ENCODE data around the gene BNIP5.

DNA sequence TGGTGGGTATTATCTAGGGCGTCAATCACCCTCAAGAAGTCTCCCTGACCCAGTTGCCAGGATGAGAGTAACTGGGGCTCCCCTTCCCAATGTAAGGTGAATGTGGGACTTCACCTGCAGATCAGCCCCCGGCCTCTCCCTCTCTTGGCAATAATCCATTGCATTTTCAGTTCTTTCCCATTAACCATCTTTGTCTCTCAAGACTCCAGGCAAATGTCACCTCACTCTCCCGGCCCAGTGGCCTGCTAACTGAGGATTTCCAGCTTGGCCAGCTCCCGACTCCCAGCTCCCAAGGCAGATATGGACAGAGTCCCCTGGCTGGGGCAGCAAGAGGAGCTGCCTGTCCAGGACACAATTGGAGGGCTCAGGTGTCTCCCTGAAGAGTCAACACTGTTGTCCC lies 43.5 kb upstream of the BNIP5 start:
- TF ChIP-seq, protein P1, sequence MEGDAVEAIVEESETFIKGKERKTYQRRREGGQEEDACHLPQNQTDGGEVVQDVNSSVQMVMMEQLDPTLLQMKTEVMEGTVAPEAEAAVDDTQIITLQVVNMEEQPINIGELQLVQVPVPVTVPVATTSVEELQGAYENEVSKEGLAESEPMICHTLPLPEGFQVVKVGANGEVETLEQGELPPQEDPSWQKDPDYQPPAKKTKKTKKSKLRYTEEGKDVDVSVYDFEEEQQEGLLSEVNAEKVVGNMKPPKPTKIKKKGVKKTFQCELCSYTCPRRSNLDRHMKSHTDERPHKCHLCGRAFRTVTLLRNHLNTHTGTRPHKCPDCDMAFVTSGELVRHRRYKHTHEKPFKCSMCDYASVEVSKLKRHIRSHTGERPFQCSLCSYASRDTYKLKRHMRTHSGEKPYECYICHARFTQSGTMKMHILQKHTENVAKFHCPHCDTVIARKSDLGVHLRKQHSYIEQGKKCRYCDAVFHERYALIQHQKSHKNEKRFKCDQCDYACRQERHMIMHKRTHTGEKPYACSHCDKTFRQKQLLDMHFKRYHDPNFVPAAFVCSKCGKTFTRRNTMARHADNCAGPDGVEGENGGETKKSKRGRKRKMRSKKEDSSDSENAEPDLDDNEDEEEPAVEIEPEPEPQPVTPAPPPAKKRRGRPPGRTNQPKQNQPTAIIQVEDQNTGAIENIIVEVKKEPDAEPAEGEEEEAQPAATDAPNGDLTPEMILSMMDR (conservative IDR thresholded peaks at IDR 0.05; ENCODE audit: low read length), result no peak
- no peak for TF ChIP-seq EZH2phosphoT487 (IDR thresholded peaks at IDR 0.05; ENCODE audit: borderline replicate concordance)
